ENCODE results near the gene LRRN4CL. TPM values are rescaled to one million over a fixed set of nuclear protein-coding genes. Genes with fewer than 3 reads are reported as not detected.

LRRN4CL gene
- total and polyA plus RNA-seq, 9 of the 15 experiments (the other 6 are each of a cell fraction or from before 2014, with no cell fraction given): 0.03 to 0.11 (median 0.05) TPM; not detected in 4

DNA sequence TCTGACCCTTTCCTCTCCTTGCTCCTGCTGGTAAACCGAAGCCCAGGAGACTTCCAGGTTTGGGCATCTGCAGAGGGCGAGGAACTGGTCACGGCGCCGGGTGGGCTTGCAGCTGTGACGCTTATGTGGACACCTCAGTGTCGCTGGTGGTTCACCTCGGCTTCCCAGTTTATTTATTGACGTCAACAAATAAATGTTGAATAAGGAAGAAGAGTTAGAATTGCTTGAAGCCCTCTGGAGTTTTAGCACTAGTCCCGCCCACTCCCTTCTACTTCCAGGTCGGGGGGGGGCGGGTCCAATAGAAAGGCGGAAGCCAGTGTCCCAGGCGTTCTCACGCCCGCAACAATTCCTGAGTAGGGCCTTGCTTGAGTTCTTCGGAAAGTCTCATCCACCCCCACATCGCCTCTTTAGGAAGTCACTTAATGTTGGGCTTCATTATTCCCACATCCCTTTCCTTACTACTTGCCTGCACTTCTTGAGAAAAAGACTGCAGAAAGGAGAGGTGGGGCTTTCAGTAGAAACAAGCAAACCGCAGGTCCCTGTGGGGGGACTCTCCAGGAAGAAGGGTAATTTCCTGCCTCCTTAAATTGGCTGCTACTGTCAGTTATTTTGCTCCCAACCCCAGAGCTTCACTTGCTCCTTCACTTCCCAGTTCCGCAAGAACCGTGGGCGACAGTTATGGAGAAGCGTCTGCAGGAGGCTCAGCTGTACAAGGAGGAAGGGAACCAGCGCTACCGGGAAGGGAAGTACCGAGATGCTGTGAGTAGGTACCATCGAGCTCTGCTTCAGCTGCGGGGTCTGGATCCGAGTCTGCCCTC lies 39.0 kb upstream of the LRRN4CL start, which contains the start of gene TTC9C:
Gene TTC9C, plus strand, starts transcription at position 316 of the 818 bp plus-strand sequence. Its CDS starts 363 bp downstream, at position 679.
- Histone ChIP-seq H2AFZ (ENCODE audit: low read depth, low read length) (peak within 1 kb of the TSS; percentile 100), H3K79me2 (ENCODE audit: control insufficient read depth, insufficient read depth, low read length) (peaks cover 65% of the 10 kb centered on the region), H3K27me3 (ENCODE audit: control insufficient read depth in 2 of 2, insufficient read depth in 2 of 2, low read length in 2 of 2) (no peaks in the 10 kb centered on the region), H3K9me1 (ENCODE audit: control insufficient read depth, insufficient read depth, low read length) (no peaks in the 10 kb centered on the region), H3K27ac (ENCODE audit: extremely low read depth, low read depth, low read length) (peak within 1 kb of the TSS; percentile 99), H3K9ac (ENCODE audit: insufficient read depth in 1 of 2, low read depth in 2 of 2, low read length in 2 of 2) (peak within 1 kb of the TSS; percentile 98 to 100), H3K4me2 (ENCODE audit: insufficient read depth, low read length) (peak within 1 kb of the TSS; percentile 100), H4K20me1 (replicated peaks; ENCODE audit: control insufficient read depth, insufficient read depth, low read length) (peaks cover 6% of the 10 kb centered on the region; the same call in 1 of the 2 replicates), H3K36me3 (ENCODE audit: control insufficient read depth, insufficient read depth, low read length) (peaks cover 49% of the 10 kb centered on the region), H3K4me3 (peak within 1 kb of the TSS; percentile 90), H3K9me3 (replicated peaks; ENCODE audit: control insufficient read depth, insufficient read depth, low read depth, low read length) (no peaks in the 10 kb centered on the region), H3K4me1 (replicated peaks in 1 of 2; ENCODE audit: control insufficient read depth in 2 of 2, insufficient read depth in 2 of 2, low read length in 2 of 2) (peaks cover 13 to 19% of the 10 kb centered on the region in 2 experiments; a peak in 4 of 5 replicates)
- TSS peak; percentile 83 for BruUV-seq (replicated peaks)
- FAIRE-seq (peak; percentile 68), DNase-seq (ENCODE audit: extremely low read depth in 1 of 4, low spot score in 3 of 4) (peak; percentile 82 to 90 (median 83)), ATAC-seq (peak; percentile 71)
- intact Hi-C loops (cut with micrococcal nuclease) (loop anchor here (5.0 to 10.0 kb wide), 4 partner anchors 34 to 136 kb away; partner anchors contain the start of genes POLR2G and TUT1), in situ Hi-C loops (cut with MboI) (no loop called here)
- under 1% methylated on average over 29 of the region's 29 CpGs for WGBS (ENCODE audit: insufficient coverage, low coverage, missing lambda C conversion rate)
- ChIA-PET CTCF (ENCODE audit: low intra/inter-chr PET ratio) (interaction anchor here (1.1 kb wide), 1 partner anchor 59 kb away, joined by 4 read pairs; the partner anchor contains the start of gene TMEM179B), POLR2A (interaction anchor here (0.6 to 4.5 kb wide), 18 partner anchors 14 to 183 kb away, joined by 3 to 31 read pairs (median 5); partner anchors contain the start of genes BSCL2, C11orf98, CSKMT and GNG3)
- TF ChIP-seq FOS (IDR thresholded peaks at IDR 0.05; ENCODE audit: extremely low read depth, insufficient read length): no peak
- TF ChIP-seq DACH1 (IDR thresholded peaks at IDR 0.05; ENCODE audit: partially characterized antibody): no peak
- TF ChIP-seq KDM4B (IDR thresholded peaks at IDR 0.05; ENCODE audit: borderline replicate concordance in 2 of 2, low read depth in 1 of 2): no peak
- TF ChIP-seq, protein P1, sequence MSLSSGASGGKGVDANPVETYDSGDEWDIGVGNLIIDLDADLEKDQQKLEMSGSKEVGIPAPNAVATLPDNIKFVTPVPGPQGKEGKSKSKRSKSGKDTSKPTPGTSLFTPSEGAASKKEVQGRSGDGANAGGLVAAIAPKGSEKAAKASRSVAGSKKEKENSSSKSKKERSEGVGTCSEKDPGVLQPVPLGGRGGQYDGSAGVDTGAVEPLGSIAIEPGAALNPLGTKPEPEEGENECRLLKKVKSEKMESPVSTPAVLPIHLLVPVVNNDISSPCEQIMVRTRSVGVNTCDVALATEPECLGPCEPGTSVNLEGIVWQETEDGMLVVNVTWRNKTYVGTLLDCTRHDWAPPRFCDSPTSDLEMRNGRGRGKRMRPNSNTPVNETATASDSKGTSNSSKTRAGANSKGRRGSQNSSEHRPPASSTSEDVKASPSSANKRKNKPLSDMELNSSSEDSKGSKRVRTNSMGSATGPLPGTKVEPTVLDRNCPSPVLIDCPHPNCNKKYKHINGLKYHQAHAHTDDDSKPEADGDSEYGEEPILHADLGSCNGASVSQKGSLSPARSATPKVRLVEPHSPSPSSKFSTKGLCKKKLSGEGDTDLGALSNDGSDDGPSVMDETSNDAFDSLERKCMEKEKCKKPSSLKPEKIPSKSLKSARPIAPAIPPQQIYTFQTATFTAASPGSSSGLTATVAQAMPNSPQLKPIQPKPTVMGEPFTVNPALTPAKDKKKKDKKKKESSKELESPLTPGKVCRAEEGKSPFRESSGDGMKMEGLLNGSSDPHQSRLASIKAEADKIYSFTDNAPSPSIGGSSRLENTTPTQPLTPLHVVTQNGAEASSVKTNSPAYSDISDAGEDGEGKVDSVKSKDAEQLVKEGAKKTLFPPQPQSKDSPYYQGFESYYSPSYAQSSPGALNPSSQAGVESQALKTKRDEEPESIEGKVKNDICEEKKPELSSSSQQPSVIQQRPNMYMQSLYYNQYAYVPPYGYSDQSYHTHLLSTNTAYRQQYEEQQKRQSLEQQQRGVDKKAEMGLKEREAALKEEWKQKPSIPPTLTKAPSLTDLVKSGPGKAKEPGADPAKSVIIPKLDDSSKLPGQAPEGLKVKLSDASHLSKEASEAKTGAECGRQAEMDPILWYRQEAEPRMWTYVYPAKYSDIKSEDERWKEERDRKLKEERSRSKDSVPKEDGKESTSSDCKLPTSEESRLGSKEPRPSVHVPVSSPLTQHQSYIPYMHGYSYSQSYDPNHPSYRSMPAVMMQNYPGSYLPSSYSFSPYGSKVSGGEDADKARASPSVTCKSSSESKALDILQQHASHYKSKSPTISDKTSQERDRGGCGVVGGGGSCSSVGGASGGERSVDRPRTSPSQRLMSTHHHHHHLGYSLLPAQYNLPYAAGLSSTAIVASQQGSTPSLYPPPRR (CRISPR knock-in tag; IDR thresholded peaks at IDR 0.05; ENCODE audit: borderline replicate concordance): no peak
- TF ChIP-seq, protein P2, sequence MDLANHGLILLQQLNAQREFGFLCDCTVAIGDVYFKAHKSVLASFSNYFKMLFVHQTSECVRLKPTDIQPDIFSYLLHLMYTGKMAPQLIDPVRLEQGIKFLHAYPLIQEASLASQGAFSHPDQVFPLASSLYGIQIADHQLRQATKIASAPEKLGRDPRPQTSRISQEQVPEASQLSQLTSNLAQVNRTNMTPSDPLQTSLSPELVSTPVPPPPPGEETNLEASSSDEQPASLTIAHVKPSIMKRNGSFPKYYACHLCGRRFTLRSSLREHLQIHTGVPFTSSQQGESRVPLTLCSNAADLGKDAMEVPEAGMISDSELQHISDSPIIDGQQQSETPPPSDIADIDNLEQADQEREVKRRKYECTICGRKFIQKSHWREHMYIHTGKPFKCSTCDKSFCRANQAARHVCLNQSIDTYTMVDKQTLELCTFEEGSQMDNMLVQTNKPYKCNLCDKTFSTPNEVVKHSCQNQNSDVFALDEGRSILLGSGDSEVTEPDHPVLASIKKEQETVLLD (IDR thresholded peaks at IDR 0.05): peak; percentile 31; the same call in 1 of the 2 replicates
- no peak for TF ChIP-seq GABPB2 (CRISPR knock-in tag; conservative IDR thresholded peaks at IDR 0.05)
- peak; percentile 53; the same call in 1 of the 2 replicates for TF ChIP-seq MBD2 (IDR thresholded peaks at IDR 0.05; ENCODE audit: borderline replicate concordance, low read depth)
- TF ChIP-seq, protein P3, sequence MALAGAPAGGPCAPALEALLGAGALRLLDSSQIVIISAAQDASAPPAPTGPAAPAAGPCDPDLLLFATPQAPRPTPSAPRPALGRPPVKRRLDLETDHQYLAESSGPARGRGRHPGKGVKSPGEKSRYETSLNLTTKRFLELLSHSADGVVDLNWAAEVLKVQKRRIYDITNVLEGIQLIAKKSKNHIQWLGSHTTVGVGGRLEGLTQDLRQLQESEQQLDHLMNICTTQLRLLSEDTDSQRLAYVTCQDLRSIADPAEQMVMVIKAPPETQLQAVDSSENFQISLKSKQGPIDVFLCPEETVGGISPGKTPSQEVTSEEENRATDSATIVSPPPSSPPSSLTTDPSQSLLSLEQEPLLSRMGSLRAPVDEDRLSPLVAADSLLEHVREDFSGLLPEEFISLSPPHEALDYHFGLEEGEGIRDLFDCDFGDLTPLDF (CRISPR knock-in tag; IDR thresholded peaks at IDR 0.05): no peak
- TF ChIP-seq NCOR1 (IDR thresholded peaks at IDR 0.05): 0 out of 2 replicates have a peak, but pooled peaks have one; percentile 19
- TF ChIP-seq, protein P4, sequence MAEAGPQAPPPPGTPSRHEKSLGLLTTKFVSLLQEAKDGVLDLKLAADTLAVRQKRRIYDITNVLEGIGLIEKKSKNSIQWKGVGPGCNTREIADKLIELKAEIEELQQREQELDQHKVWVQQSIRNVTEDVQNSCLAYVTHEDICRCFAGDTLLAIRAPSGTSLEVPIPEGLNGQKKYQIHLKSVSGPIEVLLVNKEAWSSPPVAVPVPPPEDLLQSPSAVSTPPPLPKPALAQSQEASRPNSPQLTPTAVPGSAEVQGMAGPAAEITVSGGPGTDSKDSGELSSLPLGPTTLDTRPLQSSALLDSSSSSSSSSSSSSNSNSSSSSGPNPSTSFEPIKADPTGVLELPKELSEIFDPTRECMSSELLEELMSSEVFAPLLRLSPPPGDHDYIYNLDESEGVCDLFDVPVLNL (CRISPR knock-in tag; IDR thresholded peaks at IDR 0.05; ENCODE audit: low read depth): no peak
- TF ChIP-seq C11orf30 (IDR thresholded peaks at IDR 0.05; ENCODE audit: low read depth): peak; percentile 67

All from K562 (cell line).